GM12875 (cell line): ENCODE data around the gene USP47.

Source experiments
- H3K4me3 ChIP-seq: one replicate; pipeline ENCODE4 v1.5.1; 2011; ENCODE audit warnings: low read depth, low read length, control low read depth
- TF ChIP-seq, protein P1 (sequence below): IDR thresholded peaks from 2 replicates; pipeline ENCODE4 v1.5.1; 2011; ENCODE audit warnings: low read depth, mild to moderate bottlenecking, control low read depth, inconsistent platforms, low read length, moderate library complexity, borderline replicate concordance; ENCODE audit not compliant: insufficient read depth

USP47 gene

DNA sequence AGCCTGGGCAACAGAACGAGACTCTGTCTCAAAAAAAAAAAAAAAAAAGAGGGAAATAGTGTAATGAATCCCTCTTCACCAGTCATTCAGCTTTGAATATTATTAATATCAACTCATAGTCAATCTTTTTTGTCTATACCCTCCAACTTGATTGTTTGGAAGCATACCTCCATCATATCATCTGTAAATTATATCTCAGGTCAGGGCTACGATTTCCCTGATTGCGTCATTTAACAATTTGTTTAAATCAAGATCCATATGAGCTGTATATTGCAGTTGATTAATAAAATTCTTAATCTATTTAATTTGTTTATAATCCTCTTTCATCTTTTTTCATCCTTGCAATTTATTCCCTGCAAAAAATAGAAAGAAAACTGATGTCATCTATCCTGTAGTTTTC is 60.2 kb downstream of the USP47 start:
- TF ChIP-seq, protein P1, sequence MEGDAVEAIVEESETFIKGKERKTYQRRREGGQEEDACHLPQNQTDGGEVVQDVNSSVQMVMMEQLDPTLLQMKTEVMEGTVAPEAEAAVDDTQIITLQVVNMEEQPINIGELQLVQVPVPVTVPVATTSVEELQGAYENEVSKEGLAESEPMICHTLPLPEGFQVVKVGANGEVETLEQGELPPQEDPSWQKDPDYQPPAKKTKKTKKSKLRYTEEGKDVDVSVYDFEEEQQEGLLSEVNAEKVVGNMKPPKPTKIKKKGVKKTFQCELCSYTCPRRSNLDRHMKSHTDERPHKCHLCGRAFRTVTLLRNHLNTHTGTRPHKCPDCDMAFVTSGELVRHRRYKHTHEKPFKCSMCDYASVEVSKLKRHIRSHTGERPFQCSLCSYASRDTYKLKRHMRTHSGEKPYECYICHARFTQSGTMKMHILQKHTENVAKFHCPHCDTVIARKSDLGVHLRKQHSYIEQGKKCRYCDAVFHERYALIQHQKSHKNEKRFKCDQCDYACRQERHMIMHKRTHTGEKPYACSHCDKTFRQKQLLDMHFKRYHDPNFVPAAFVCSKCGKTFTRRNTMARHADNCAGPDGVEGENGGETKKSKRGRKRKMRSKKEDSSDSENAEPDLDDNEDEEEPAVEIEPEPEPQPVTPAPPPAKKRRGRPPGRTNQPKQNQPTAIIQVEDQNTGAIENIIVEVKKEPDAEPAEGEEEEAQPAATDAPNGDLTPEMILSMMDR, result no peak
- no peak overlapping the region for H3K4me3 ChIP-seq

DNA sequence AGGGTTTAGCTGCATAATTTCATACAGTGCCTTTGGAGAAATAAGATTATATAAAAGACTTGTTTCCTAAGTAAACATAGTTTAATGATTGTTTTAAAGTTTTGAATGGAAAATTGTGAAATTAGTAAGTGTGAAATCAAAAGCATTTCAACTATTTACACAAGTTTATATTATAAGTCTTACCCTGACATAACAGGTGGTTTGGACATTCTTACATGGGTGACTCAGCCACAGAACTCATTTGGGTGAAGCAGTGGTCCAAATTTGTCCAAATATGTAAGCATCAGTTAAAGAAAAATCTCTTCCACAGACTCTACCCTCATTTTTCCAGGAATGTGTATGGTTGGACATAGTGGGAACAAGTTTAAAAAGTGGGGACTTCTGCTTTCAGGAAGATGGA is 68.0 kb downstream of the USP47 start:
- TF ChIP-seq, protein P1, result no peak
- H3K4me3 ChIP-seq, result no peak overlapping the region

DNA sequence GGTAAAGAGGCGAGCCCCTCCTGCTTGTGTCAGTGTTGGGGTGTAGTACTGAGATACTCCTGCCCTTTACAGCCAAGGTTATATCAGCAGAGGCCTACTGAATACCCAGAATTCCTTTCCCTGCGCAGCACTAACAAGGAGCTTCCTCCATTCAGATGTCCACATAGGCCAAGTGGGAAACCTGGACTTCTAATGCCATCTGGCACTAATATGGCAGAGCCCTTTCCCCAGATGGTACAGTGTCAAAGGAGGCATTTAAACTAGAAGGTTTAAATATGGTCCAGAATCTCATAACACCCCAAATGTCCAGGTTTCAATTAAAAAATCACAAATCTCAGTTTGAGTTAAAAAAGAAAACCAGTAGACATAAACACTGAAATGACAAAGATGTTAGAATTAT is 68.8 kb downstream of the USP47 start:
- TF ChIP-seq, protein P1, result no peak

DNA sequence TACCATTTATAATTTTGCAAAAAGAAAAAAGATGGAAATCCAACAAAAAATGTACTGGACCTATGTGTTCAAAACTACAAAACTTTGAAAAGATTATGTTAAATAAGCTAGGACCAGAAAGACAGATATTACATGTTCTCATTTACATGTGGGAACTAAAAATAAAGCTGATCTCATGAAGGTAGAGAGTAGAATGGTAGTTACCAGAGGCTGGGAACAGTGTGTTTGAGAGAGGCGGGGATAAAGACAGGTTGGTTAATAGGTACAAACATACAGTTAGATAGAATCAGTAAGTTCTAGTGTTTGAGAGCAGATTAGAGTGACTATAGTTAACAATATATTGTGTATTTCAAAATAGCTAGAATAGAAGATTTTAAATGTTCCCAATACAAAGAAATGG is 71.6 kb downstream of the USP47 start:
- H3K4me3 ChIP-seq, result no peak overlapping the region
- TF ChIP-seq, protein P1, result no peak

More for the DNA sequence above, 68.8 kb downstream of the USP47 start:
- H3K4me3 ChIP-seq, result no peak overlapping the region

DNA sequence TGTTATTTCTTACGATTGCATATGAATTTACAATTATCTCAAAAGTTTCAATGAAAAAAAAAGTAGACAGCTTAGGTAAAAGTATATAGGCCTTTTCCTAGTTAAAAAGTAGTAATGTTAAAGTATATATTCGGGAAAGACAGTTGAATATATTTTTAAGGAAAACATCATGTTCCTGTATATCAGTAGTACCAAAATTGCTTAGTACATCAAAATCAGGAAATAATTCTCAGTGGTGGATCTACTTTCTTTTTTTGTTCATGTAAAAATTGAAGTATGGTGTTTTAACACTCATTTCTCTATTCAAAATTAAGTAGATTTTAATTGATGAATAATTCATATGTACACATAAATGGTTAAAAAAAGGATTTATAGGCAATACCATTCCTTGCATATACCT is 73.9 kb downstream of the USP47 start:
- no peak overlapping the region for H3K4me3 ChIP-seq
- TF ChIP-seq, protein P1, result no peak

DNA sequence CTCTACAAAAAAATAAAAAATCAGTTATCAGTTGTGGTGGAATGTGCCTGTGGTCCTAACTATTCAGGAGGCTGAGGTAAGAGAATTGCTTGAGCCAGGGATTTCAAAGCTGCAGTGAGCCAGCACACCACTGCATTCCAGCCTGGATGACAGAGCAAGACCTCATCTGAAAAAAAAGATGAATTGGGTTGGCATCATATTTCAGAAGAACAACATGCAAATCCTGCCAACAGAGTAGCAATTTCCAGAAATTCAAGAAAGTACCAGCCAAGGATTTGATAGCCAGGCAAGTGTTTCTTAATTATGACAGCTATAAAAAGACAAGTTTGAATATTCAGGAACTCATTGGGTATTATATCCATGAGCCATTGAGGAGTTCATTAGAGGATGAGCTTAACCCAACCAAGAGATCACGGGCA is 75.2 kb downstream of the USP47 start:
- H3K4me3 ChIP-seq, result no peak overlapping the region
- TF ChIP-seq, protein P1, result no peak

DNA sequence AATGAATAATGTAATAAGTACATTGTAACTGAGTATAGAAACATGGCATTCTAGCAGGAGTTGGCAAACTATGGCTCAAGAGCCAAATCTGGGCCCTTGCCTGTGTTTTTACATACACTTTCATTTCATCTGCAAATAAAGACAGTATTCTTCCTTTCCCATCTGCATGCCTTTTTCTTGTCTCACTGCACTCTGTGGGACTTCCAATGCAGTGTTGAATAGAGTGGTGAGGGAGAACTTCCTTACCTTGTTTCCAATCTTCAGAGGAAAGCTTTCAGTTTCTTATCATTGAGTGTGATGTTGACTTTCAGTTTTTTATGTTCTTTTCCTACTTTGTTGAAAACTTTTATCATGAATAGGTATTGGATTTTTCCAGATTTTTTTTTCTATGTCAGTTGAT is 82.1 kb downstream of the USP47 start:
- TF ChIP-seq, protein P1, result no peak
- no peak overlapping the region for H3K4me3 ChIP-seq
